GM11168 (cell line): ENCODE data around the gene CACNG4.
"Not testable (repeated sequence)": the region's sequence is repeated elsewhere in the genome, so short reads cannot be mapped to it uniquely, and the experiment has no call there.

Source experiments
- in situ Hi-C: fragments of 300-500 bp; cut with MboI; formaldehyde crosslinking; loops from one replicate; pipeline ENCODE4 v1.12.0; 2022; ENCODE audit warnings: low sequenced_read_pairs; ENCODE audit not compliant: unreplicated experiment

The CACNG4 gene

DNA sequence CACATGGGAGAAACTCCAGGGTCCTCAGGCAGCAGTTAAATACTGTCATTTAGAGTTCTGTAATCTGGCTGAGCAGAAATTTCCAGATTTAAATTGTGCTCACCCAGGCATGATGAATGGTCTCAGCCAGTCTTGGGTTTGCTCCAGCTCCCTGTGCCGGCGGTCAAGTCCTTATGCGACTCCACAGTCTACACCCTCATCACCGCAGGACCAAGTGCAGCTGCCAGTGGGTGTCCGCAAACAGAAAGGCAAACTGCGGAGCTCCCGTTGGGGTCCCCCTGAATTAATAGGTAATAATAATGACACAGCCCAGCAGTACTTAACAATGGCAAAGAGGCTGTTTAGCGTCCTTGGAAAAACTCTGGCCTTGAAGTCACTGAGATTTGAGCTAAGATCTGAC, 3.9 kb upstream of the CACNG4 start:
- in situ Hi-C loops = no loop called here

GRCh38 chr17:66963521-66963908, 992 bp upstream of the CACNG4 start:
- in situ Hi-C loops = no loop called here

- in situ Hi-C loops = no loop called here
These were observed 658 bp downstream of the CACNG4 start for GRCh38 chr17:66964930-66965800.

DNA sequence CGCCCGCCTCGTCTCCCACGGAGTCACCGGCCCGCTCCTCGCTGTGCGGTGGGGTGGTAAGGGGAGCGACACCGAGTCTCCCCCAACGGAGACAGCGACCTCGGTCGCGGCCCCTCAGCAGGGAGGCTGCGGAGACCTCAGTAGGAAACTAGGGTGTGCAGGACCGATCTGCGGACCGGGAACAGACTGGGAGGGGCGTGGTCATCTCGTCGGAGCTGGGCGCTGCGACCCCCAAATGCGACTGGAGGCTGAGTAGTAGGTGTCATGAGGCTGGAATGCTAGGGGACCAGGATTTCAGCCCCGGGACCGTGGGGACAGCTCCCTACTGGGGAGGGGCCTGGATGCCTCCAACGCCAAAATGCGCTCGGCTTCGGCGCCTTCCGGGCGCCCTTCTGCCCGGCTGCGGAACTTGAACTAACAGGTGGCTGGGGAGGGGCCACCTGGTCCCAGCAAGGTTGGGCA, 1.3 kb downstream of the CACNG4 start:
- in situ Hi-C loops = no loop called here

GRCh38 chr17:66966298-66966697, 1.8 kb downstream of the CACNG4 start:
- in situ Hi-C loops = no loop called here

- in situ Hi-C loops = no loop called here
These were observed 2.4 kb downstream of the CACNG4 start for GRCh38 chr17:66966704-66967418.

DNA sequence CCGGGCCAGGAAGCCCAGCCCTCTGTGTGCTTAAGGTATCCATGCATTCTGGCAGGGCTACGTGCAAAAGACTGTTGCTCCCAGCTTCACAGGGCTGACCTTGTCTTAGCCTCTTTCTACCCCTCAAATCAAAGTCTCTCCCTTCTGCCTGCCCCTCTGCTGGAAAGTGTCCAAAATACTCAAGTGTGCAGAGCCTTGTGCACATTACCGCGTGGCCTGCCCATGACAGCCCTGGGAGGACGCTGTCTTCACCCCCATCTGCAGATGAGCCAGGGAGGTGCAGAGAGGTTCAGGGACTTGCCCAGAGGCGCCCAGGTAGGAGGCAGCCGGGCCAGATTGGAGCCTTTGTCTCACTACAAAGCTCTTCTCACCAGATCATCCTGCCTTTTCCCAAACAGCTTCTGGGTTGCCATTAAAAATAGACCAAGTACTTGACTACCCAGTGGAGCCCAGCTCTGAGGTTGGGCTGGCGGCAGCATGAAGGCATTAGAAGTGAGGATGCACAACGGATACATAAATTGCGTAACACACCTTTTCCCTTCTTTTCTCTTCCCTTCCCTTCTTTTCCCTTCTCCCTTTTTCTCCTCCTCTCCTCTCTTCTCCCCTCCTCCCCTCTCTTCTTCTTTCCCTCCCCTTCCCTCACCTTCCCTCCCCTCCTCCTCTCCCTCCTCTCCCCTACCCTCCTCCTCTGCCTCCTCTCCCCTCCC, 3.5 kb downstream of the CACNG4 start:
- in situ Hi-C loops = no loop called here

GRCh38 chr17:66968916-66969315, 4.4 kb downstream of the CACNG4 start:
- in situ Hi-C loops = no loop called here

- in situ Hi-C loops = no loop called here
These were observed 5.6 kb downstream of the CACNG4 start for GRCh38 chr17:66970140-66970539.

GRCh38 chr17:66970797-66971196, 6.3 kb downstream of the CACNG4 start:
- in situ Hi-C loops = no loop called here

- in situ Hi-C loops = no loop called here
These were observed 6.8 kb downstream of the CACNG4 start for GRCh38 chr17:66971264-66971663.

DNA sequence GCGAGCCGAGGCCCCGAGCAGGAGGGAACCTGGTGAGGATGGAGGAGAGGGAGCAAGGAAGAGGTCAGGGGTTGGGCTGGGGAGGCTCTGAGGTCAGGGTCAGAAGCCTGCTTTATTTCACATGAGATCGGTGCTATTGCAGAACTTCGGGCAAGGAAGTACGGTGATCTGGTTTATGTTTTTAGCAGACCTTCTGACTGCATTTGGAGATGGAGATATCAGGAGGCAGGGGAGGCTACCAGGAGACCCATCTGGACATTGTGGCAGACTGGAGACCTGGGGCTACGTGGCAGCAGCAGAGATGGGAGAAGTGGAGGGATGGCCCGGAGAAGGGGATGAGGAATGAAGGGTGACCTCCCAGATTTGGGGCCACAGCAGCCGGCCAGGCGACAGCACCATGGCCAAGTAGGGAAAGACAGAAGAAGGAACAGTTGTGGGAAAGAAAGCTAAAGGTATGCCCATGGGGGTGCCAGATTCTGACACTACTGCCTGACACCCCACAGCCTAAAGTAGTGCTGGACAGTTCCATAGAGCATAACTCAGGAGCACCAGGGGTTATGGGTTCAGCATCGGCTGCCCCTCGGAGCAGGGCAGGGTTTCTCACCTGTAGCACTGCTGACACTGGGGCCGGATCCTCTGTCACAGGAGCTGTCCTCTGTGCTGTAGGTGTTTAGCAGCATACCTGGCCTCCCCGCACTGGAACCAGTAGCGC, 7.4 kb downstream of the CACNG4 start:
- in situ Hi-C loops = no loop called here

DNA sequence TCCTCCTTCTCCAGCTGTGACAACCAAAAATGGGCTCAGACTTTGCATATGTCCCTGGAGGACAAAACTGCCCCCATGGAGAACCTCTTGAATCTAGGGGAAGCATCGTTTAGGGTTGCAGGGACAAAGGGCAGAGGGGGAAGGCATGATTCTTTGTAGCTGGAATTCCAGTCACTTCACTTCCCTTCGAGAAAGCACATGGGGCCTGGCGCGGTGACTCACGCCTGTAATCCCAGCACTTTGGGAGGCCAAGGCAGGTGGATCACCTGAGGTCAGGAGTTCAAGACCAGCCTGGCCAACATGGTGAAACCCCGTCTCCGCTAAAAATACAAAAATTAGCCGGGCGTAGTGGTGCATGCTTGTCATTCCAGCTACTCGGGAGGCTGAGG, 7.9 kb downstream of the CACNG4 start:
- in situ Hi-C loops = not testable (repeated sequence)

DNA sequence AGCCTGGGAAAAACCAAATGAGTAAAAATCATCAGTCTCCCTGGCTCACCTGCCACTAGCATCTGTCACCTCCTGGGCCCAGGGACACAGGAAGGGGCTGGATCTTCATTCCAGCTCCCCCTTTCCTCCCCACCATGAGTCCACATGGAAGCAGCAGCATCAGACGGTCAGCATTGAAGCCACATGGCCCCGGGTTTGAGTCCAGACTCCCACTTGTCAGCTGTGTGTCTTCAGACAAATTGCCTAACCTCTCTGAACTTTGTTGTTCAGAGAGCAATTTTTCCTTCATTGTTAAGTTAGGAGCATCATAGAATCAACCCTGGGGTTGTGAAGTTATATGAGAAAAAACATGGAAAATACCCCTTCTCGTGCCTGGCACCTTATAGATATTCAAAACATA, 10.7 kb downstream of the CACNG4 start:
- in situ Hi-C loops = no loop called here

DNA sequence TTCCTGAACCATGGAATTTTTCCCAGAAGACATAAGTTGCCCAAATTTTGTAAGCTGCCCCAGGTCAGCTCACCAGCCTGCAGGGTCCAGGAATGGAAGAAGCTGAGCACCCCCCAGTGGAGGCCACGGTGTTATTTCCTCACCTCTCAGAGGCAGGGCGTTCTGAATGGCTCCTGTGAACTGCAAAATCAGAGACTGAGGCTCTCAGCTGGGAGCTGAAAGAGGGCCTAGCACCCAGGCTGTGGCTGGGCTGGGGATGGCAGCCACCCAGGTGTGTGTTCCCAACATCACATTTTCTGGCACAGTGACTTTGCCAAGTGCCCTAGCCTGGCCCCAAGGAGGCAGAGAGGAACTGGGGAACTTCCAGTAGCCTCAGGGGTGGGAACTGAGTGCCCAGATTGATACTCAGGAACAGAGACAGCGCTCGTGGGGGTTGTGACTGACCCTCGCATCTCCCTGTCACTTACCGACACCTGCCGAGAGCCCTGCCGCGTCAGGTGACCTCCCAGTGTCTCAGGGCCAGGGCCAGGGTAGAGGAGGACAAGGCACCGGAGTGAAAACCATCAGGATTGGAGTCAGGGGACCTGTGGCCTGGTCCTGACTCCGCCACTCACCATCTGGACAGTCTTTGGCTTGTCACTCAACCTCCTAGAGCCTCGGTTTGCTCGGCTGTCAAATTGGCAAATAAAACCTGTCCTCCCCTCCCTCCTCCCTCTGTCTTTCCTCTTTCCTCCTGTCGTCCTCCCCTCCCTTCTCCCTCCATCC, 11.3 kb downstream of the CACNG4 start:
- in situ Hi-C loops = no loop called here

DNA sequence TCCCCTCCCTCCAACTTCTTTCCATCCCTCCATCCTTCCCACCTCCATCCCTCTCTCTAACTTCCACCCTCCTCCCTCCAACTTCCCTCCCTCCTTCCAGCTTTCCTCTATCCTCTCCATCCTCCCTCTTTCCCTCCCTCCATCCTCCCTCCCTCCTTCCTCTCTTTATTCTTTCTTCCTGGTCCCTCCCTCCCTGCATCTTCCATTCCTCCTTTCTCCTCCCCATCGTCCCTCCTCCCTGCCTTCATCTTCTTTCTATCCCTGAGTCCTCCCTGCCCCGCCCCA, 11.8 kb downstream of the CACNG4 start:
- in situ Hi-C loops = no loop called here

GRCh38 chr17:66976781-66977201, 12.3 kb downstream of the CACNG4 start:
- in situ Hi-C loops = no loop called here

- in situ Hi-C loops = no loop called here
These were observed 14.1 kb downstream of the CACNG4 start for GRCh38 chr17:66978514-66979061.

- in situ Hi-C loops = no loop called here
These were observed 16.4 kb downstream of the CACNG4 start for GRCh38 chr17:66980896-66981295.
